ENCODE results near the gene SFTPA2.
"Not testable (repeated sequence)": the region's sequence is repeated elsewhere in the genome, so short reads cannot be mapped to it uniquely, and the experiment has no call there.

Gene SFTPA2

DNA sequence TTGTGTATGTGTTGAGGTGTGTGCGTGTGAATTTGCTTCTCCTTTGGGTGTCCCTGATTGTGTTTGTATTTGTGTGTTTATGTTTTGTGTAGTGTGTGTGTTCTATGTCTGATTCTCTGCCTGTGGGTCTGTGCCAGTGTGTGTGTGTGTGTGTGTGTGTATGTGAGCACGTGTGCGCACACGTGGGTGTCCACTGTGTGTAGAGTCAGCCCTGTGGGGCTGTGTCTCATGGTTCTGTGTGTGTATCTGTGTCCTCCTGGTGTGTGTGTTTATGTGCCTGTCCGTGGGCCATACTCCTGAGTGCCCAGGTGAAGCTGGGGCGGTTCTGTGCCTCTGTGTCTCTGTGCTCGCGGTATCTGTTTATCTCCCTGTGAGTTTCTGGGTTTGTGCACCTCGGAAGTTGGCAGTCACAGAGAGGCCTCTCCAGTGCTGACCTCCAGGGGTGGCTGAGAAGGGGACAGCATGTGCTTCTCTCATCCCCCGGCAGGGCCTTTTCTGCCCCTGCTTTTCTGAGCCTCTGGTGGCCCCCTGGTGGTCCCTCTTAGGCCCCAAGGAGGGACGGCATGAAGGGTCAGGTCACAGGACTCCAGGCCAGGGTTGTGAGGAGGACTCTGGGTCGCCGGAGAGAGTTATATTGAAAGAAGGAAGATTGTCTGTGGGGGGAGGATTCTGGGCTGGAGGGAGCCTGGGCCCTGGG, 36.9 kb downstream of the SFTPA2 start:
- not testable (repeated sequence) for DNase-seq (ENCODE audit: low read depth); H3K4me3 ChIP-seq (ENCODE audit: low read length)

GRCh38 chr10:79522464-79522863, 37.7 kb downstream of the SFTPA2 start:
- not testable (repeated sequence) for H3K4me3 ChIP-seq (ENCODE audit: low read length); DNase-seq (ENCODE audit: low read depth)

DNA sequence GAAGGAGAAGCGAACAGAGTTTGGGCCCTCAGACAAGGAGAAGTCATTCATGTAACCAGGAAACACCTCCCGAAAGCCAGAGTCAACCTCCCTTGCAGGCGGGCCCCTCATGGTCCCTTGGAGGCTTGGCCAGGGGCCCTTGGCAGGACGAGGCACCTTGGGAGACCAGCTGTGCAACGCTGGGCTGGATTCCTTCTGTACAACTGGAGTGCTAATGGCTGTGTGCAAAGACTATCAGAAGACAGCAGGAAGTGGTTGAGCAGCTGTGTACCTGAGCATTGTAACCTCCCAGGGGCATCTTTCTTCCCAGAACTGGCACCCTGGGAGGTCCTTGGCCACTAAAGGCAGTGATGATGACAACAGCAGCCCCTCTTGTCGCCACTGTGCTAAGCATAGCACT, 38.5 kb downstream of the SFTPA2 start:
- DNase-seq (ENCODE audit: low read depth); H3K4me3 ChIP-seq (ENCODE audit: low read length): not testable (repeated sequence)

GRCh38 chr10:79517567-79517966, 42.6 kb downstream of the SFTPA2 start:
- not testable (repeated sequence) for H3K4me3 ChIP-seq (ENCODE audit: low read length); DNase-seq (ENCODE audit: low read depth)

DNA sequence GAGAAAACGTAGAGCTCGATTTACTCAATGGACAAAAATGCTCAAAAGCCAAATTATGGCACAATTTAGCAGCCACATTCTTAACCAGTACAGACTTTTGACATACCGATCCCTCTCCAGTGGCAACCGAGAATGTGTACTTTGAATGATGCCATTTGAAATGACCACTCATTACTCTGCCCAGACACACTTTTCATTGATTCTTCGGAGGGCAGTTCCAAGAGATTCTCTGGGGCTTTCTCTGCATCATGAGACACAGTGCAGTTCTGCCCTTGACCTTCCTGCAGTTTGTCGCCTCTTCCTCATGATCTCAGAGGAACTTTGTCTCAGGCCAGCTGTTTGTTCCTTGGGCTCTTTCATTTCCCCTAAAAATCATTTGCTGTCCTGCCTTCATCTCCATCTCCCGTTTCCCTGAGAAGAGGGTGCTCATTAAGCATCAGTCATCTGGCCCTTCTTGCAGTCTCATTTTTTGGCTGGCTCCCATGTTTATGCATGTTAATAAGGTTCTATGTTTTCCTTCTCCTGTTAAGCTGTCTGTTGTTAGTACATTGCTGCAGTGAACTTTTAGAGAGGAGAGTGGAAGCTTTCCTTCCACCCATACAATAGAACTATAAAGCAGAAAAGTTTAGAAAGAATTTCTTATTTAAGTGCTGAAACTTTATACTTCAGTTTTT, 43.5 kb downstream of the SFTPA2 start:
- H3K4me3 ChIP-seq (ENCODE audit: low read length); DNase-seq (ENCODE audit: low read depth): not testable (repeated sequence)

- H3K4me3 ChIP-seq (ENCODE audit: low read length); DNase-seq (ENCODE audit: low read depth): not testable (repeated sequence)
These were observed 48.2 kb downstream of the SFTPA2 start, which contains the start of gene EIF5AL1 for GRCh38 chr10:79511891-79512583. EIF5AL1 (plus strand) TSS chr10:79512533; CDS start chr10:79512650, 117 bp downstream.

- DNase-seq (ENCODE audit: low read depth); H3K4me3 ChIP-seq (ENCODE audit: low read length): not testable (repeated sequence)
These were observed 50.2 kb downstream of the SFTPA2 start for GRCh38 chr10:79509934-79510508.

GRCh38 chr10:79509306-79509933, 50.8 kb downstream of the SFTPA2 start:
- not testable (repeated sequence) for H3K4me3 ChIP-seq (ENCODE audit: low read length); DNase-seq (ENCODE audit: low read depth)

- not testable (repeated sequence) for H3K4me3 ChIP-seq (ENCODE audit: low read length); DNase-seq (ENCODE audit: low read depth)
These were observed 52.0 kb downstream of the SFTPA2 start for GRCh38 chr10:79508245-79508644.

DNA sequence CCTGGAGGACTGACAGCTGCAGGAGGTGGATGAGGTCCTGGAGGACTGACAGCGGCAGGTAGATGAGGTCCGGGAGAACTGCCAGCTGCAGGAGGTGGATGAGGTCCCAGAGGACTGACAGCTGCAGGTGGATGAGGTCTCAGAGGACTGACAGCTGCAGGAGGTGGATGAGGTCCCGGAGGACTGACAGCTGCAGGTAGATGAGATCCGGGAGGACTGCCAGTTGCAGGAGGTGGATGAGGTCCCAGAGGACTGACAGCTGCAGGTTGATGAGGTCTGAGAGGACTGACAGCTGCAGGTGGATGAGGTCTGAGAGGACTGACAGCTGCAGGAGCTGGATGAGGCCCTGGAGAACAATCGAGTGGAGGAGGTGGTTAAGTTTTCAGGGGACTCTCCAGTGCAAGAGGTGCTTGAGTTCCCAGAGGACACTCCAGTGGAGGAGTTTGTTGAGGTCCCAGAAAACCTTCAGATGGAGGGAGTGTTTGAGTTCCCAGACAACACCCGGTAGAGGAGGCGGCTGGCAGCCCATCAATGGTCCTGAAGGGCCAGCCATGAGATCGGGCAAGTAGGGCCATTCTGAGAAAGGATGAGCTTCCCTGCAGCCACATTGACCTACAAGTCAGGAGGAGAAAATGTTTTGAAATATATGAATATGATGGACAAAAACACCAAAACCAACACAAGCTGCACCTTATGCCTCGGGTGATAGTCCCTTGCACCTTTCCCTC, 52.6 kb downstream of the SFTPA2 start:
- DNase-seq (ENCODE audit: low read depth) = no peak
- no peak overlapping the region for H3K4me3 ChIP-seq (ENCODE audit: low read length)
- TF ChIP-seq, protein P1, sequence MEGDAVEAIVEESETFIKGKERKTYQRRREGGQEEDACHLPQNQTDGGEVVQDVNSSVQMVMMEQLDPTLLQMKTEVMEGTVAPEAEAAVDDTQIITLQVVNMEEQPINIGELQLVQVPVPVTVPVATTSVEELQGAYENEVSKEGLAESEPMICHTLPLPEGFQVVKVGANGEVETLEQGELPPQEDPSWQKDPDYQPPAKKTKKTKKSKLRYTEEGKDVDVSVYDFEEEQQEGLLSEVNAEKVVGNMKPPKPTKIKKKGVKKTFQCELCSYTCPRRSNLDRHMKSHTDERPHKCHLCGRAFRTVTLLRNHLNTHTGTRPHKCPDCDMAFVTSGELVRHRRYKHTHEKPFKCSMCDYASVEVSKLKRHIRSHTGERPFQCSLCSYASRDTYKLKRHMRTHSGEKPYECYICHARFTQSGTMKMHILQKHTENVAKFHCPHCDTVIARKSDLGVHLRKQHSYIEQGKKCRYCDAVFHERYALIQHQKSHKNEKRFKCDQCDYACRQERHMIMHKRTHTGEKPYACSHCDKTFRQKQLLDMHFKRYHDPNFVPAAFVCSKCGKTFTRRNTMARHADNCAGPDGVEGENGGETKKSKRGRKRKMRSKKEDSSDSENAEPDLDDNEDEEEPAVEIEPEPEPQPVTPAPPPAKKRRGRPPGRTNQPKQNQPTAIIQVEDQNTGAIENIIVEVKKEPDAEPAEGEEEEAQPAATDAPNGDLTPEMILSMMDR (conservative IDR thresholded peaks at IDR 0.05; ENCODE audit: low read depth, low read length) = no peak

All from retinal pigment epithelial cell (primary cell).